Stimulated activated CD8-positive, alpha-beta memory T cell treated with anti-CD3 and anti-CD28 coated beads, Interleukin-15, amount 100 ng/mL, for 48 hours (primary cell): ENCODE results near the gene IRGQ.
A peak's percentile ranks its signal among the peaks of the same experiment; 100 is the strongest.
"Not testable (repeated sequence)": the region's sequence is repeated elsewhere in the genome, so short reads cannot be mapped to it uniquely, and the experiment has no call there.

Experiments used
- DNase-seq, 2 donors: peaks; one replicate each; pipeline ENCODE4 v3.0.0-alpha.2; 2020; ENCODE audit warnings: low read depth in 2 of 2

The IRGQ gene

DNA sequence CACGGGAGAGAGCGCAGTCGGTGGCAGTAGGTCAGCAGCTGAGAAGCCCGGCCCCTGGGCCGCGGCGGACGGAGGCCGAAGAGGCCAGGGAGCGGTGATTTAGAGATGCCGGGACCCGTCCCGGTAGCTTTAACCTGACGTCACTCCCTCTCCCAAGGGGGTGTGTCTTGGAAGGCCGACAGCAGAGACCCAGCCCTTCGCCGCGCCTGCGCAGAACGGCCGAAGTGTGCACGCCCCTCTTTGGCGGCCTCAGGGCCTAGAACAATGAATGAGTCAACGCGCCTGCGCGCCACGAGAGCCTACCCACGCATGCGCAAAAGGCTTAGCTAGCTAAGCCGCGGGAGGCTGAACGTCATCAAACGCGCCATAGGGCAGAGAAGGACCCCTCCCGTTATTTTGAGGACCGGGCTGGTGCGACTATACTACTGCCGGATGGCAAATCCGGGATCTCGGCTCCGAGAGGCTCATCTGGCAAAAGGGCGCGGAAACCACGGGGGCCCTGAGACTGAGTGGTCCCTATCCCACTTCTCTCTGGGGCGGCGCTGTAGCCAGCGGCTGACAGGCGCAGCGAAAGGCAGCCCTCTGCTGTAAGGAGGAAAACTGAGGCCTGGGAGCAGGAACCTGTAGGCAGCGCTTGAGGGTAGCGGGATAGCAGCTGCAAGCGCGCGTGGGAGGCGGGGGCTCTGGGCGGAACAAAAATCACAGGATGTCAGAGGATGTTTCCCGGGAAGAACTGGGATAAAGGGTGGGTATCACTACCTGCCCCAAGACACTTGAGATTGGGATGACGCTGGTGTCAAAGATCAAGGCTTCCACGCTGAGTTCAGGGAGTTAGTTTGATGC, at the start of gene IRGQ, which contains the start of gene ZNF576:
TSS of gene IRGQ (minus strand) at position 136 of the 843 bp plus-strand sequence. CDS start 796 bp downstream, outside the sequence.
TSS of gene ZNF576 (plus strand) at position 597 of the 843 bp plus-strand sequence. CDS start 514 bp downstream, outside the sequence.
- DNase-seq, result peak; percentile 100

DNA sequence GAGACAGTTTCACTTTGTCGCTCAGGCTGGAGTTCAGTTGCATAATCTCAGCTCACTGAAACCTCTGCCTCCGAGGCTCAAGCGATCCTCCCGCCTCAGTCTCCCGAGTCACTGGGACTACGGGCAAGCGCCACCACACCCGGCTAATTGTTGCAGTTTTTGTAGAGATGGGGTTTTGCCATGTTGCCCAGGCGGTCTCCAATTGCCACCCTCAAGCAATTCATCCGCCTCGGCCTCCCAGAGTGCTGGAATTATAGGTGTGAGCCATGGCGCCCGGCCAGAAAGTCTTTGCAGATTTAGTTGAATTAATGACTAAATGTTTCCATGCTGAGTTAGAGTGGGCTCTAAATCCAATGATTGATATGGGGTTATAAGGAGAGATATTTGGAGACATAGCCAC, 48.2 kb upstream of the IRGQ start:
- DNase-seq, result no peak

GRCh38 chr19:43643326-43643725, 47.4 kb upstream of the IRGQ start:
- no peak for DNase-seq

GRCh38 chr19:43642531-43642930, 46.6 kb upstream of the IRGQ start:
- DNase-seq, result no peak

- DNase-seq, result no peak
Observed at GRCh38 chr19:43641333-43641732, 45.4 kb upstream of the IRGQ start.

- no peak for DNase-seq
Observed at GRCh38 chr19:43640424-43640757, 44.5 kb upstream of the IRGQ start.

GRCh38 chr19:43639519-43640423, 43.8 kb upstream of the IRGQ start, which contains the start of gene CADM4:
Gene CADM4, minus strand, starts transcription at chr19:43639850. Its CDS starts 60 bp downstream, at chr19:43639790.
- DNase-seq, result no peak

GRCh38 chr19:43638995-43639518, 43.1 kb upstream of the IRGQ start:
- no peak for DNase-seq

GRCh38 chr19:43638214-43638994, 42.5 kb upstream of the IRGQ start:
- no peak for DNase-seq

- DNase-seq, result no peak
Observed at GRCh38 chr19:43636121-43636683, 40.3 kb upstream of the IRGQ start.

GRCh38 chr19:43635561-43635940, 39.6 kb upstream of the IRGQ start:
- not testable (repeated sequence) for DNase-seq

DNA sequence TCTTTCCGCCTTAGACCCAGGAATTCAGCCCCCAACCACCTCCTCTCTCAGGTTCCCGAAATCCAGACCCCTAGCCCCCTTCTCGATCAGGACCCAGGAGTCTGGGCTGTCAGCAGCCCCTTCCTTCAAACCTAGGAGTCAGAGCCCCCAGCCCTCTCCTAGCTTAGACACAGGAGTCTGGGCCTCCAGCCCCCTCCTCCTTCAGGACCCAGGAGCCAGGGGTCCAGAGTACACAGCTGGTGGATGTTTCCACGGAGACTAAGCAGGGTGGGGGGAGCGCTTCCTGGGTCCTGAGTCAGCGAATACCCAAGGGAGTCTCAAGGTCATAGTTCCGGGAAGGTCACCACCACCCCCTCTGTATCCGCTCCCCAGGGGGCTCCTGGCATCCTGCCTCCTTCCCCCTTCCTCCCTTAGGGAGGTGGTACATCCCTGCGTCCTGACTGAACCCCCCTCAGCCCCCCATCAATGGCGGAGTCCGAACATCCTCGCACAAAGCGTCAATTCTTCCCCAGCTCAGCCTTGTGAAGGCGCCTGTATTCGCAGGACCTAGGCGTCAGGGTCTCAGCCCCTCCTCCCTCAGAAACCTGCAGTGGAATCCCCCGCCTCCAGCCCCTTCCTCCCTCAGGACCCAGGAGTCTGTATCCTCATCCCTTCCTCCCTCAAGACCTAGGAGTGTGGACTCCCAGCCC, 39.1 kb upstream of the IRGQ start:
- no peak for DNase-seq

DNA sequence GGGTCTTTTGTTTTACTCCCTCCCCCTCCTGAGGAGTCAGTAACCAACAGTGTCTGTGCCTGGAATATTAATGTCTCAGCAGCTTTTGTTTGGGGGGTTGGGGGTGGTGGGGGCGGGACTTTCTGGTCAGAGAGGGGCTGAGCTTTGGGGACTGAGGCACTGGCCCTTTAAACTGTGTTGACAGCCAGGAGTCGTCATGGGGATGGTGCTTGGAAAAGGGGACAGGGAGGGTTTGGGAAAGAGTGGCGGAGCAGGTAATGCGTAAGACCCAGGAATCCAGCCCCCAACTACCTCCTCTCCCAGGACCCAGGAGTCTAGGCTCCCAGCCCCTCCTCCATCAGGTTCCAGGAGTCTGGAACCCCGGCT, 38.6 kb upstream of the IRGQ start:
- no peak for DNase-seq

DNA sequence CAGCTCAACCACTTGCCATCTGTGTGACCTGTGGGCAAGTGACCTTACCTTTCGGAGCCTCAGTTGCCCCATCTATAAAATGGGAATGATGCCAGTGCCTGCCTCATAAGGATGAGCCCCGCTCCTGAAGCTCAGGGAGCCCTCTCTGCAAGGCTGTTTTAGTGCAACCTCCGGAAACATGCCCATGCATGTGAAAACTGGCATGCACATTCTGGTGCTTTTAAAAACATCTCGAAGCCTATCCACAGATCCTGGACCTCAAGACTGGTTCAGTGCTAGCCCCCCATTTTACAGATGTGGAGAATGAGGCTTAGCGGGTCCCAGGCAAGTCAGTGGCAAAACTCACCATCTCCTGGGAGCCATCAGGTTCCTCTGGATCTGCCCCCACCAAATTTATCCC, 38.1 kb upstream of the IRGQ start:
- DNase-seq, result no peak

DNA sequence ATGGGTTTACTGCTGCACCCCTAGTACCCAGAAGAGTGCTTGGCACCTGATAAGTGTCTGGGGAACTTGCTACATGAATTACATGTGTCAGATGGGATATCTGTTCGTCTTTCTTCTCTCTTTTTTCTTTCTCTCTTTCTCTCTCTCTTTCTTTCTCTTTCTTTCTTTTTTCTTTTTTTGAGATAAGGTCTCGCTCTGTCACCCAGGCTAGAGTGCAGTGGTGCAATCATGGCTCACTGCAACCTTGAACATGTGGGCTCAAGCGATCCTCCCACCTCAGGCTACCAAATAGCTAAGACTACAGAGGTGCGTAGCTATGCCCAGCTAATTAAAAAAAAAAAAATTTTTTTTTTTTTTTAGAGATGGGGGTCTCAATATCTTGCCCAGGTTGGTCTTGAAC, 37.6 kb upstream of the IRGQ start:
- no peak for DNase-seq

DNA sequence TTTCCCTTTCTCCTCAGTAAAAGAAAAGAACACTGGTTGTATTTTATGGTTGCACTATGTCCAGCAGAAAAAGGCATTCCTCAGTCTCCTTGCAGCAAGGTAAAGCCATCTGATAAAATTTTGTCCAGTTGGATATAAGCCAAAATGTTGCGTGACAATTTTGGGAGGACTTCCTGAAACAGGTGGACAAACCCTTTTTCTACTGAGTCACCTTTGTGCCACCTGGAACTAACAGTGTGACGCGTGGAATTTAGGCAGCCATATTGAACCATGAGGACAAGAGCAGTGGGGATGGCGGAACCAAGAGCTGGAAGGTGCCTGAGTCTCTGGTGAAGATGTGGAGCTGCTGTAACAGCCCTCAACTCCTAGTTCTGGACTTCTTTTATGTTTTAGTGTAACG, 35.6 kb upstream of the IRGQ start:
- no peak for DNase-seq

- no peak for DNase-seq
Observed at GRCh38 chr19:43628646-43629326, 32.9 kb upstream of the IRGQ start.

DNA sequence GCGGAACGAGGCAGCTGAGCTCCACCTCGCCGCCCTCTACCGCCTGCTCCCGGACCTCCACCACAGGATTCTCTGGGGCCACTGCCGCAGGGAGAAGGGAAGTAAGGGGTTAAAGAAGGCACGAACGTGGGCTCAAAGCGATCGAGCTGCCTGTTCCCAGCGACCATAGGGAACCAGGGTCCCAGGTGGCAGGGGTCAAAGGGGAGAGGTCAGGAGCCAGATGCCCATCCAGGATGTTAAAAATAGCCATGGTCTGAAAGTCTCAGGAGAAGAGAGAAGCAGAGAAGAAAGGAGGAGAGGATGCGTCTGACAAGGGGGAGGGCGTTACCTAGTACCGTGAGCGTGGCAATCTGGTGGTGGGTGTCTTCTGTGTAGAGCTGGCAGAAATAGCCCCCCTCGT, 30.9 kb upstream of the IRGQ start:
- no peak for DNase-seq

DNA sequence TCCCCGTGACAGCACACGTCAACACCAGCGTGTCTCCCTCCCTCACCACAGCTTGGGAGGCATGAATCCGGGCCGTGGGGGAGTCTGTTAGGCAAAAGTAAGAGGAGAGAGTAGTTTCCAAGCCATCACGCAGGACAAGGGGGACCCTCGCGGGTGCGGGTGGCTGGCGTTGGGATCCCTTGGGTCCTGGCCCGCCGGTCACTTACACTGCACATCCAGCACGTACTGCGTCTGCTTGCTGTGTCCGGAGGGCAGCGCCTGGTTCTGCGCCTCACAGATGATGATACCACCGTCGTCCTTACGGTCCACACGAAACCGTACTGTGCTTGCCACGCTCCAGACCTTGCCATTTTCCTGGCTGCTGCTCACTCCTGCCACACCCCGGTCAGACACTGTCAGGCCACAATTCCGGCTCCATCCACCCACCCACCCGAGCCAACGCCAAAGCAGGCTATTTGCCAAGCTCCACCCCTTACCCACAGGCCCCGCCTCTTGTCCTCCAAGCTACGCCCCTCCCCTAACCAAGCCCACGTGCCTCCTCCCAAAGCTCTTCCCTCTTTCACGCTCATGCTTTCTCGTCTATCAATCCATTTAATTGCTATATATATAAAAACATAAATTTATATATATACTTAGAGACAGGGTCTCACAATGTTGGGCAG, 30.1 kb upstream of the IRGQ start:
- DNase-seq, result no peak

DNA sequence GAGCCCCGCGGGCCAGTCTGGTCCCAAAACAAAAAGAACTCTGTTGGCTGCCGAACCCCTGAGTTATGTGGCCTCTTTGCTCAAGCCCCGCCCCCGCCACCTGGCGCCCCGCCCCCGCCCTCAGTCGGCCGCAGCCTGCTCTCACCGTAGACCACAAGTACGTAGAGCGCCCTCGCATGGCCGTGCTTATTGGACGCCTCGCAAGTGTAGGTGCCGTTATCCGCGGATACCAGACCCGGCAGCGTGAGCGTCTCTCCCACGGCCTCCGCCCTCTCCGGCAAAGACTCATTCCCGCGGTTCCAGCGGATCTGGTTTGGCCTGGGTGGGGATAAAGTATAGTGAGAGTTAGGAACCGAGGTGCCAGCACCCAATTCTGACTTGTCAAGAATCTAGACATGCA, 29.0 kb upstream of the IRGQ start:
- DNase-seq, result peak; percentile 74 to 80
